Lung (tissue), 12 donors: ENCODE data around the gene PIM3. TPM values are rescaled to one million over a fixed set of nuclear protein-coding genes. Genes with fewer than 3 reads are reported as not detected.
A peak's percentile ranks its signal among the peaks of the same experiment; 100 is the strongest.
"Not testable (repeated sequence)": the region's sequence is repeated elsewhere in the genome, so short reads cannot be mapped to it uniquely, and the experiment has no call there.

Source experiments
- ATAC-seq: fragments of 200-7000 bp; cut with Tn5 transposase; one replicate; pipeline ENCODE4 v1.9.1; 2020; ENCODE audit warnings: moderate number of reproducible peaks; ENCODE audit not compliant: insufficient read depth, low FRiP score
- DNase-seq, 3 donors: peaks; one replicate each; pipeline ENCODE4 v3.0.0-alpha.2; 2013 to 2017
- H3K27ac ChIP-seq, 2 donors: one replicate each; pipeline ENCODE4 v1.5.1; 2013; ENCODE audit warnings: mild to moderate bottlenecking in 2 of 2, moderate library complexity in 2 of 2, control low read depth in 1 of 2, inconsistent platforms in 1 of 2, low read depth in 1 of 2, low read length in 1 of 2
- H3K27me3 ChIP-seq, 3 donors: one replicate each; pipeline ENCODE4 v1.5.1; 2013; ENCODE audit warnings: low read length in 2 of 3; ENCODE audit not compliant: control insufficient read depth in 3 of 3, insufficient read depth in 3 of 3
- H3K36me3 ChIP-seq, 4 donors: one replicate each; pipeline ENCODE4 v1.5.1; 2013; ENCODE audit warnings: low read length in 4 of 4, mild to moderate bottlenecking in 1 of 4, moderate library complexity in 1 of 4; ENCODE audit not compliant: control insufficient read depth in 4 of 4, insufficient read depth in 4 of 4
- H3K4me1 ChIP-seq, 5 donors: one replicate each; pipeline ENCODE4 v1.5.1; 2013; ENCODE audit warnings: low read length in 5 of 5, mild to moderate bottlenecking in 2 of 5, moderate library complexity in 1 of 5; ENCODE audit not compliant: control insufficient read depth in 5 of 5, insufficient read depth in 5 of 5
- H3K4me3 ChIP-seq: one replicate; pipeline ENCODE4 v1.5.1; 2013; ENCODE audit warnings: mild to moderate bottlenecking, control low read depth, moderate library complexity
- H3K9ac ChIP-seq, 2 donors: one replicate each; pipeline ENCODE4 v1.5.1; 2013; ENCODE audit warnings: low read length in 2 of 2, control low read depth in 1 of 2; ENCODE audit not compliant: insufficient read depth in 1 of 2
- H3K9me3 ChIP-seq, 4 donors: one replicate each; pipeline ENCODE4 v1.5.1; 2013; ENCODE audit warnings: low read length in 3 of 4, mild to moderate bottlenecking in 1 of 4, moderate library complexity in 1 of 4; ENCODE audit not compliant: control insufficient read depth in 4 of 4, insufficient read depth in 3 of 4
- WGBS, 2 donors: extraction: QIAGEN DNeasy Blood & Tissue Kit; methylation state at CpG; one replicate each; pipeline ENCODE4 v1.1.7; 2013; 5-methylcytosine and 5-hydroxymethylcytosine counted together
- polyA plus RNA-seq, 2 donors: library from polyadenylated mRNA; stranded (reverse); fragments of 200-250 nt; gene quantifications; one replicate each; pipeline ENCODE4 v1.2.1, GENCODE V29; 2013
- total RNA-seq, 2 donors: library from RNA; depleted of rRNA in 1 of 2; stranded (reverse); fragments of >200 nt in 1 of 2; gene quantifications; one replicate each; pipeline ENCODE4 v1.2.1, GENCODE V29; 2014 to 2021
- TF ChIP-seq, protein P1 (sequence below): IDR thresholded peaks from 2 replicates; pipeline ENCODE4 v1.5.1; 2012; ENCODE audit warnings: mild to moderate bottlenecking; ENCODE audit errors: control extremely low read depth, extremely low read depth
- donor health status: control.
- donor health status: control.
- donor health status: Bipolar disorder and iron deficiency.
- donor health status: healthy.
- donor health status: DM: yes; HTN: yes; CAD: no.

The PIM3 gene
- total and polyA plus RNA-seq, 4 donors, result 99.0 to 238 (median 132) TPM

DNA sequence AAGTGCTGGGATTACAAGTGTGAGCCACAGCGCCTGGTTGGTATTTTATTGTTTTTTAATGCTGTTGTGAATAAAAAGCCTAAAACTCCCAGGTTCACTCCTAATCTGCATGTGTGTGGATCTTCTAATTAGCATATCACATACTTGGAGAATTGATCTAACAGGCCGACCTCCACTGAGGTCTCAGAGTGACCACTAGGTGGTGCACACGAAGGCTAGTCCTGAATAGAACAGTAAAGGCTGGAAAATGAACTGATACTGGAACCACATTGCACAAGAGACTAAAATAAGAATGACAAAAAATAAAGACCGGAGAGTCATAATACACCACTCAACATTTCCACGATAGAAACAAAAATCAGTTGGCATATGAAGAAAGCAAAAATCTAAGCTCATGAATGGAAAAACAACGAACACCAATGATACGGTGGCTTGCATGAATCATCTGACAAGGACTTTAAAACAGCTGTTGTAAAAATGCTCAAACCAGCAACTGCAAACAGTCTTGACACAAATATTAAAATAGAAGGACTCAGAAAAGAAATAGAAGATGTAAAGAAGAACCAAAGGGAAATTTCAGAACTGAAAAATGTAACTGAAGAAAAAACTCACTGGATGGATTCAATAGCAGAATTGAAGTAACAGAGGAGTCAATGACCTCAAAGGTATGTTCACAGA, 19.2 kb downstream of the PIM3 start:
- 55 to 60% methylated on average over 7 of the region's 7 CpGs for WGBS, 2 donors
- no peak overlapping the region for H3K4me3 ChIP-seq
- DNase-seq, result peak in 1 of 3 donors; percentile 13

DNA sequence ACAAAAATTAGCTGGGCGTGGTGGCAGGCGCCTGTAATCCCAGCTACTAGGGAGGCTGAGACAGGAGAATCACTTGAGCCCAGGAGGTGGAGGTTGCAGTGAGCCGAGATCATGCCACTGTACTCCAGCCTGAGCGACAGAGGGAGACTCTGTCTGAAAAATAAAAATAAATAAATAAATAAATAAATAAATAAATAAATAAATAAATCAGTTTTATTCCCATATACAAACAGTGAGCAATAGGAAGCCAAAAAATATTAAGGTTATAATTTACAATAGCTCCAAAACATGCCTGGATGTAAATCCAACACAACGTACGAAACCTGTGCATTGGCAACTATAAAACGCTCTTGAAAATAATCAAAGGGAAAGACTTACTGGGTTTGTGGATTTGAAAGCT, 21.2 kb downstream of the PIM3 start:
- H3K27me3 ChIP-seq, result peaks cover 0 to 13% (median 12%) of the 10 kb centered on the region in 3 donors
- not testable (repeated sequence) for H3K4me1 ChIP-seq, H3K27ac ChIP-seq, H3K36me3 ChIP-seq, H3K9me3 ChIP-seq, H3K4me3 ChIP-seq, H3K9ac ChIP-seq, ATAC-seq, DNase-seq
- 96 to 97% methylated on average over 7 of the region's 7 CpGs for WGBS, 2 donors

More for the DNA sequence above, 19.2 kb downstream of the PIM3 start:
- Histone ChIP-seq H3K4me1 (peaks cover 0 to 9% (median 0%) of the 10 kb centered on the region in 5 donors), H3K9me3 (no peaks in the 10 kb centered on the region), H3K27me3 (peaks cover 0 to 19% (median 9%) of the 10 kb centered on the region in 3 donors), H3K36me3 (no peaks in the 10 kb centered on the region), H3K9ac (no peak overlapping the region), H3K27ac (no peak overlapping the region)
- no peak for ATAC-seq
- TF ChIP-seq, protein P1, sequence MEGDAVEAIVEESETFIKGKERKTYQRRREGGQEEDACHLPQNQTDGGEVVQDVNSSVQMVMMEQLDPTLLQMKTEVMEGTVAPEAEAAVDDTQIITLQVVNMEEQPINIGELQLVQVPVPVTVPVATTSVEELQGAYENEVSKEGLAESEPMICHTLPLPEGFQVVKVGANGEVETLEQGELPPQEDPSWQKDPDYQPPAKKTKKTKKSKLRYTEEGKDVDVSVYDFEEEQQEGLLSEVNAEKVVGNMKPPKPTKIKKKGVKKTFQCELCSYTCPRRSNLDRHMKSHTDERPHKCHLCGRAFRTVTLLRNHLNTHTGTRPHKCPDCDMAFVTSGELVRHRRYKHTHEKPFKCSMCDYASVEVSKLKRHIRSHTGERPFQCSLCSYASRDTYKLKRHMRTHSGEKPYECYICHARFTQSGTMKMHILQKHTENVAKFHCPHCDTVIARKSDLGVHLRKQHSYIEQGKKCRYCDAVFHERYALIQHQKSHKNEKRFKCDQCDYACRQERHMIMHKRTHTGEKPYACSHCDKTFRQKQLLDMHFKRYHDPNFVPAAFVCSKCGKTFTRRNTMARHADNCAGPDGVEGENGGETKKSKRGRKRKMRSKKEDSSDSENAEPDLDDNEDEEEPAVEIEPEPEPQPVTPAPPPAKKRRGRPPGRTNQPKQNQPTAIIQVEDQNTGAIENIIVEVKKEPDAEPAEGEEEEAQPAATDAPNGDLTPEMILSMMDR, result peak; percentile 43

DNA sequence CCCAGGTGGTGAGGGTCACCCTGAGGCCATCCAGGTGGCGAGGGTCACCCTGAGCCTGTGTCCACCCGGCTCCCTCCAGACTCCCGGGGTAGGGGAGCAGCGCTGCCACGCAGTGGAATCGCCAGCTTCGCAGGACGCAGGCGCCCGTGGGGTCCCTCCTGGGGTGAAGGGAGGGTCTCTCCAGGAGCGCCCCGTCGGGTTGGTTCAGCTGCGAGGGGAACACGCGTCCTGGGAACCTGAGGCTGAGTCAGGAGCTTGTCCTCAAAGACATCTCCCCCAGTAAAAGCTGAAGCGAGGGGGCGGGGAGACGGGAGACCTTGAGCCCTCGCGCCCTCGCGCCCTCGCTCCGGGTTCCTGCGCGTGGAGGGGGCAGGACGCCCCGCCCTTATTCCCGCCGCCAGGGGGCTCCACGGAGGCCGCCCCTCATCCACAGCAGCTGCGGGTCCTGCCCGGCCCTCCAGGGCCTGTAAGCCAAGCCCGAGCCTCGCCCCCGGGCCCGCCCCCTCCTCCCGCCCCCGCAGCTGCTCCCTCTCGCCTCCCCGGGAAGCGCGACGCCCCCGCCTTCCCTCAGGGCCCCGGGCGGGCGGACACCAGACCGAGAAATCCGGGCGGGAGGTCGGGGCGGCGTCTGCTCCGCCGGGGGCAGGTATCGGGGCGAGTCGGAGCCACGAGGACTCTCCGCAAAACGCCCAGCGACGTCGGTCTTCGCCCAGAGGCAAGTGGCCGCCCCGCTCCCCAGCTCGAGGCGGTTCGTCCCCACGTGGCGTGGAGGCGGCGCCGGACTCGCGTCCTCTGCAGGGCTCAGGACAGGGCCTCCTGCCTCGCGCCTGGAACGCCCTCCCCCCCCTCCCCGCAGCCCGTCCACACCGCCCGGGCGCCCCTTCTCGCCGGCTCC, 22.8 kb downstream of the PIM3 start:
- H3K27ac ChIP-seq, result no peak overlapping the region
- no peak for DNase-seq
- no peak for ATAC-seq
- peaks cover 0 to 4% (median 0%) of the 10 kb centered on the region in 5 donors for H3K4me1 ChIP-seq
- H3K4me3 ChIP-seq, result no peak overlapping the region
- WGBS, 2 donors, result 14% methylated on average over 62 to 90 of the region's 90 CpGs
- H3K9me3 ChIP-seq, result no peaks in the 10 kb centered on the region
- TF ChIP-seq, protein P1, result no peak
- no peaks in the 10 kb centered on the region for H3K36me3 ChIP-seq
- peaks cover 0 to 13% (median 12%) of the 10 kb centered on the region in 3 donors for H3K27me3 ChIP-seq
- H3K9ac ChIP-seq, result no peak overlapping the region

DNA sequence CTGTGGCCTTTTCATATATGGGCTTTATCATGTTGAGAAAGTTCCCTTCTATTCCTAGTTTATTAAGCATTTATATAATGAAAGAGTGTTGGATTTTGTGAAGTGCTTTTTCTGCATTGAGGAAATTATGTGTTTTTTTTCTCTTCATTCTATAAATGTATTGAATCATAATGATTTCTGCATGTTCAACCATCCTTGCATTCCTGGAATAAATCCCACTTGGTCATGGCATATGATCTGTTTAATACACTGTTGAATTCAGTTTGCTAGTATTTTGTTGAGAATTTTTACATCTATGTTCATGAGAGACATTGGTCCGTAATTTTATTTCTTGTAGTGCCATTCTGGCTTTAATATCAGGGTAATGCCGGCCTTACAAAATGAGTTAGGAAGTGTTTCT, 25.8 kb downstream of the PIM3 start:
- Histone ChIP-seq H3K9ac (no peak overlapping the region), H3K9me3 (peaks cover 0 to 2% (median 0%) of the 10 kb centered on the region in 4 donors), H3K27ac (no peak overlapping the region), H3K27me3 (peaks cover 0 to 13% (median 12%) of the 10 kb centered on the region in 3 donors), H3K4me1 (peaks cover 0 to 4% (median 0%) of the 10 kb centered on the region in 5 donors), H3K36me3 (no peaks in the 10 kb centered on the region), H3K4me3 (no peak overlapping the region)
- no peak for ATAC-seq
- TF ChIP-seq, protein P1, result no peak
- 96 to 100% methylated on average over 2 of the region's 2 CpGs for WGBS, 2 donors
- DNase-seq, result no peak

DNA sequence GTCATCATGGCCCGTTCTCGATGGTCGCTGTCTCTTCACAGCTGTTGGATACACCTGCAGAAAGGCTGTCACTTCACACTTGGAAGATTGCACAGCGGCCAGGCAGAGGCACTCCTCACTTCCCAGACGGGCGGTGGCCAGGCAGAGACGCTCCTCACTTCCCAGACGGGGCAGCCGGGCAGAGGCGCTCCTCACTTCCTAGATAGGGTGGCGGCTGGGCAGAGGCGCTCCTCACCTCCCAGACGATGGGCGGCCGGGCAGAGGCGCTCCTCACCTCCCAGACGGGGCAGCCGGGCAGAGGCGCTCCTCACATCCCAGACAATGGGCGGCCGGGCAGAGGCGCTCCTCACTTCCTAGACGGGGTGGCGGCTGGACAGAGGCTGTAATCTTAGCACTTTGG, 29.3 kb downstream of the PIM3 start:
- not testable (repeated sequence) for DNase-seq, H3K4me3 ChIP-seq, H3K4me1 ChIP-seq, H3K9me3 ChIP-seq, ATAC-seq, H3K36me3 ChIP-seq, H3K9ac ChIP-seq, H3K27me3 ChIP-seq, H3K27ac ChIP-seq
- 93 to 95% methylated on average over 24 of the region's 24 CpGs for WGBS, 2 donors
